NCI-H2081 treated with DMSO at 0.1 percent for 48 hours (cell line): ENCODE measurements around the gene KBTBD3.

Experiments
- DNase-seq: peaks from one replicate; lab custom pipeline; 2025; lab: John Stamatoyannopoulos, UW

The KBTBD3 gene

DNA sequence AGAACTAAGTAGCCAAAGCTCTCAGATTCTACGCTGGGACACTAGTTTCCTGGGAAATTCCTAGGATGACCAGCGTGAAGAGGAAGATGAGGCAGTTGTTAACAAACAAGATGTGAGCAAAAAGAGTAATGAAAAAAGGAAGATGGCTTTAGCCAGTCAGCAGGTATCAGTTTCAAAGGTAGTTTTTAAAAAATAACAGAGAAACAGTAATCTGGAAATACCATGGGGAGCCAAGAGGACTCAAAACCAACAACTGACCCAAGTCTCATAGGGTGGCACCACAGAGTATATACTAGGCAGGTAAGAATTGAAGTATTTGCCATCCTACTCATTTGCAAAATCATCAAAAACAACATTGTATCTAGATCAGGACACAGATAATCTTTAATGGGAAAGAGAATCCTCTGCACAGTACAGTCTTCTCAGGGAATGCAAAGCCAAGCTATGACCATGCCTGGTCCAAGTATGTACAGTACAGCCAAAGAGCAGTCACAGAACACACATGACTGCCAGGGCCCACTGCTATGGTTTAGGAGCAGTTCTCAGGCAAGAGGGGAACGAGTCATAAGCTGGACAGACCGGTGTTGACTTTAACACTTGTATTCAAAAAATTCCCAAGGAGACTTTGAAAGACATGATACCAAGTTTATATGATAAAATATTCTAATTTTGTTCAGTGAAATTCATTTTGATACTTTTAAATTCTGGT, 75.7 kb downstream of the KBTBD3 start:
- no peak for DNase-seq
